Heart left ventricle (tissue), 13 donors: Measurements from ENCODE around the gene TCL1A.

Experiments
- CTCF ChIP-seq, 12 donors: fragments of 200-600 bp; sonication (generic) in 4 of 12; IDR thresholded peaks; one replicate each; pipeline versions ENCODE4 v1.5.0 to v1.8.0; 2018 to 2022; ENCODE audit warnings: antibody characterized with exemption in 12 of 12, mild to moderate bottlenecking in 5 of 12
- POLR2A ChIP-seq, 2 donors: fragments of 450-650 bp; IDR thresholded peaks; one replicate each; pipeline ENCODE4 v1.6.1; 2017; ENCODE audit warnings: antibody characterized with exemption in 2 of 2, mild to moderate bottlenecking in 2 of 2, moderate library complexity in 2 of 2
- donor health status: ischemic (EF 13 %, LVEDD 7.1; RV severe dilation, severe dysfunction).
- donor health status: DM: no; HTN: yes; CAD: no.
- donor health status: DM: no; HTN: no; CAD: no.
- donor health status: ischemic (EF 25% LVEDD 6.9; RV normal size, moderate dysfunction).
- donor health status: ischemic (EF 25% LVEDD 5.7; RV mildly dilated, moderate dysfunction).
- donor health status: ischemic (EF 35%, LVEDD 5.7; RV mildly dilated, moderate dysfunction).
- donor health status: nonischemic (EF 11% LVEDD 7.7; RV severe dilation, severe dysfunction).
- donor health status: DM: yes; HTN: yes; CAD: no.
- donor health status: PGD.
- donor health status: ischemic (EF 29% LVEDD 5.4; RV normal size, mild dysfunction).
- donor health status: nonischemic (EF 23%, LVEDD 6.1; RV moderate dilation, normal function).

DNA sequence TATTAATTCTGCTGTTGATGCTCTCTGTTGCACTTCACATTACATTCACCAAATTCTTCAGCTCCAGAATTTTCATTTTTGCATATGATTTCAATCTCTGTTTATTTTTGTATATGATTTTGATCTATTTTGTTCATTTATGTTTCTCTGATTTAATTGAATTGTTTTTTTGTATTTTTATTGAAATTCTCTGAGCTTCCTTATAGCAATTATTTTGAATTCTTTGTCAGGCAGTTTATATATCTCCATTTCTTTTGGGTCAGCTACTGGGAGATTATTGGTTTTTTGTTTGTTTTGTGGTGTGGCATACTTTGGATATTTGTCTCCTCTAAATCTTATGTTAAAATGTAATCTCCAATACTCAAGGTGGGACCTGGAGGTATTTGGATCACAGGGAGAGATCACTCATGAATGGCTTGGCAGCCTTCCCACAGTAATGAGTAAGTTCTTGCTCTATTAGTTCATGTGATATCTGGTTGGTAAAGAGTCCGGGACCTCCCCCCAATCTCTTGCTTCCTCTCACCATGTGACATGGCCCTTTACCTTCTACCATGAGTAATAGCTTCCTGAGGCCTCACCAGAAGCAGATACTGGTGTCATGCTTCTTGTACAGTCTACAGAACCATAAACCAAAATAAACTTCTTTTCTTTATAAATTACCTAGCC, 8.7 kb upstream of the TCL1A start:
- TF ChIP-seq CTCF (IDR thresholded peaks at IDR 0.05) (no peak), POLR2A (IDR thresholded peaks at IDR 0.05) (no peak)
